Kidney glomerular epithelial cell (primary cell): ENCODE measurements around the gene MIEF2.
A peak's percentile ranks its signal among the peaks of the same experiment; 100 is the strongest.
"Not testable (repeated sequence)": the region's sequence is repeated elsewhere in the genome, so short reads cannot be mapped to it uniquely, and the experiment has no call there.

Experiments
- DNase-seq: peaks from one replicate; lab custom pipeline; 2025; lab: John Stamatoyannopoulos, UW

The MIEF2 gene, protein sequence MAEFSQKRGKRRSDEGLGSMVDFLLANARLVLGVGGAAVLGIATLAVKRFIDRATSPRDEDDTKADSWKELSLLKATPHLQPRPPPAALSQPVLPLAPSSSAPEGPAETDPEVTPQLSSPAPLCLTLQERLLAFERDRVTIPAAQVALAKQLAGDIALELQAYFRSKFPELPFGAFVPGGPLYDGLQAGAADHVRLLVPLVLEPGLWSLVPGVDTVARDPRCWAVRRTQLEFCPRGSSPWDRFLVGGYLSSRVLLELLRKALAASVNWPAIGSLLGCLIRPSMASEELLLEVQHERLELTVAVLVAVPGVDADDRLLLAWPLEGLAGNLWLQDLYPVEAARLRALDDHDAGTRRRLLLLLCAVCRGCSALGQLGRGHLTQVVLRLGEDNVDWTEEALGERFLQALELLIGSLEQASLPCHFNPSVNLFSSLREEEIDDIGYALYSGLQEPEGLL

GRCh38 chr17:18260332-18261145 is at the start of gene MIEF2:
TSS of gene MIEF2 (plus strand) at chr17:18260662. CDS start at chr17:18262721, 2,059 bp downstream.
- DNase-seq = peak; percentile 93

GRCh38 chr17:18213666-18214270 is 46.7 kb upstream of the MIEF2 start:
- DNase-seq = no peak

- not testable (repeated sequence) for DNase-seq
These were observed 43.6 kb upstream of the MIEF2 start for GRCh38 chr17:18216906-18217305.

DNA sequence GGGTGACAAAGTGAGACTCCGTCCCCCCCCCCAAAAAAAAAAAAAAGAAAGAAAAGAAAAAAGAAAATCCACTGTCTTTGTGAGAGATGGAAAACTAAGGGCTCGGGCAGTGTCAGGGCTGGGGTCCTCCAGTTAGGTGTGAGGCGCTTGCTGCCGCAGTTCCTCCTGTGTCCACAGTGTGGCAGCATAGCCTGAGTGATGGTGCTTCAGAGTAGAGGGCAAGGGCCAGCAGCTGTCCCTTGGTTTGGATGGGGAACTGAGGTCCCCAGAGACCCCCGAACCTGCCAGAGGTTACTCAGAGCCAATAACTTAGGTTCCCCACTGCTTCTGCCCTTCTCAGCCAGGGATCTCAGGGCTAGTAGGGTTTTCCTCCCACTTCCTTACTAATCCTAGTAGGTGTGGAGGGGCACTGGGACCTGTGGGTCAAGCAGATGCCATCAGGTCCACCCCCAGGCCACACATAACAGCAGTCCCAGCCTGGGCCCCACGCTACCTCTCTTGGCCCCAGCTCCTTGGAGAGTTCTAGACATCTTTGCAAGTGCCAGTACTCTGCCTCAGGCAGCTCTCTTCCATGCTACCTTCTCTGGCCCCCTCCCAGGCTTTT is 42.9 kb upstream of the MIEF2 start:
- peak; percentile 50 for DNase-seq

DNA sequence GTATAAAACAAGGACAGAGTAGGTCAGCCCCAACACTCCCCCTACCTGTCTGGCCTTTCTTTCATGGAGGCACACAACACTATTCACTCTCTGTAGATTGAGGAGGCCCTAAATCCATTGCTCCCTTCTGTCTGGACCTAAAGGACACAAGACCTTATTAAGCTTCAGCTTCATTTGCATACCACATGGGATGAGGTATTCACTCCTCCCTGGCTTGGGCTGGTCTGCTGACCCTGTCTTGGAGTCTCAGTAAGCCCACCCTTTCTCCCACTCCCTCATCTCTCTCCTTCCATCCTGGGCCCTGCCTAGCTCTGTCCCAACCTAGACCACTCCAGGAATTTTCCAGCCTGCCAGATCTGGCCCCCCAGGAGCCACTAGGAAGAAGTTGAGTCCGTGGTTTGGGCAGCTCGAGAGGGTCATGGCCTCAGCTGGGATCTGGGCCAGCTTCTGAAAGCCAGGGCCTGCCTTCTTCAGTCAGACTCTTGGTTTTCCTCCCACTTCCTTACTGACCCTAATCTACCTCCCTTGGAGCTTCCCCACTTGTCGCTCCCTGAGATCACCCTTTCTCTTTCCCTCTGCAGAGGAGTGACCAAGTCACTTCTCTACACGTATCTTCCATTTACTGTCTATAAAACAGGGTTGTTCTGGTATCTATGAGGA is 41.6 kb upstream of the MIEF2 start:
- no peak for DNase-seq

DNA sequence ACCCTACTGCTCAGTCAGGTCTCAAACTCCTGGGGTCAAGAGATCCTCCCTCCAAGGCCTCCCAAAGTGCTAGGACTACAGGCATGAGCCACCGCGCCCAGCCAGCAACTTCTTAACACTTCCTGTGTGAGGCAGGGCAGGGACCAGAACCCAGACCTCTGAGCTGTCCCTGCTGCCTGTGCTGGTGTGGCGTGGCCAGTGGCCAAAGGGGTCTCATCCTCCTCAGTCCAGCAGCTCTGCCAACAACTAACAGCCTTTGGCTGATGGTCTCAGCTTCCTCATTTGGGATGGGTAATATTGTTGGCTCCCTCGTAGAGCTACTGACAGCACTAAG is 36.4 kb upstream of the MIEF2 start:
- no peak for DNase-seq

DNA sequence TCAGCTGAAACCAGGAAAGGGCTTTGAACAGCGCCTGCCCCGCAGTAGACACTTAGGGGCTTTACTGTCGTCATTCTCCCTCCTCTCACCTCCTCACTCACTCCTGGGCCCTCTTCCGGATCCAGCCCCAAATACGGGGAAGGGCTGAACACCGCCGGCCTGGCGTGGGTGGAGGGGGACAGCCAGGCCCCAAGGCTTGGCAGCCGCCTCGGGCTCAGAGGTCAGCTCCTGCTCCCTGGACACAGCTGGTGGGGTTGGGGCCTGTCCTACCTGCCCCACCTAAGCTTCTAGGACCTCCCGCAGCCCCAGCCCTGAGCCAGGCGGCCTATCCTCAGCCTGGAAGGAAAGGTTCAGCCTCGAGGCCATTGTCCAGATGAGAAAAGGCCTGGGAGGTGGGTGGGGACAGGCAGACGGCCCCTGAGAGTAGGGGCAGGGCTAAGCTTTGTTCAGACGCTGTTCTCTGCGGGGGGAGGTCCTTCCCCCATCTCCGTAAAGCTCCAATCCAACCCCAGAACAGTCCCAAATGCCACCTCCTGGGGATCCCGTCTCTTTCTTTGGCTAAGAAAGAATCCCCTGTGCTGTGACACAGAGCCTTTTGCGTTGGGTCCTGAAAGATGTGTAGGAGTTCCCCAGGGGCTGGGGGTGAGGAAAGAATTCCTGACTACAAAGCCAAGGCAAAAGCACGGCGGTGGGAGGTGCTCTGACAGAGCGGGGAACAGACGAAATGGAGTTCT is 35.9 kb upstream of the MIEF2 start:
- no peak for DNase-seq

- DNase-seq = peak; percentile 84
These were observed 35.3 kb upstream of the MIEF2 start, which contains the start of gene LLGL1 for GRCh38 chr17:18225121-18225641. TSS of gene LLGL1 (plus strand) at chr17:18225635. CDS start at chr17:18225683, 48 bp downstream.

DNA sequence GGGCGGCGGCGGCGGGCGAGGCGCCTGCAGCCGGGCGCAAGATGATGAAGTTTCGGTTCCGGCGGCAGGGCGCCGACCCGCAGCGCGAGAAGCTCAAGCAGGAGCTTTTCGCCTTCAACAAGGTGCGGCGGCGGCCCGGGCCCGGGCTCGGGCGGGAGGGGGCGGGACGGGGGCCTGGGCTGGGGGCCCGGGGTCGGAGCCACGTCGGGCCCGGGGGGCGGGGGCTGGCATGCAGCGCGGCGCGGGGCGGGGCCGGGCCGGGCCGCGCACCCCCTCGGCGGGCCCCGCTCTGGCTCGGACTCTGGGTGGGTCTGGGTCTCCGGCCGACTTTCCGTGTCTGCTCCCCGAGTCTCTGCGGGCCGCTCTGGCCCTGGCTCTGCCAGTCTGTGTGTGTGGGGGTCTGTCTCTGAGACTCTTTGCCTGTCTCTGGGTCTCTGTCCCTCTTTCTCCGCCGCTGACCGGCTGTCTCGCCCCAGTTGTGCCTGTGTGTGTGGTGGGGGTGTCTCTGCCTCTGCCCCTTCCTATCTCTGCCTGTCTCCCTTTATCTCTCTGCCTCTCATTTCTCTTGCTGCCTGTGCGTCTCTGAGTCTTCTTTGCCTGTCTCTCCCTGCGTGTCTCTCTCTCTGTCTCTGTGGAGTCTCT is 34.7 kb upstream of the MIEF2 start:
- no peak for DNase-seq

GRCh38 chr17:18226284-18226945 is 34.0 kb upstream of the MIEF2 start:
- no peak for DNase-seq

GRCh38 chr17:18227635-18228034 is 32.8 kb upstream of the MIEF2 start:
- no peak for DNase-seq

DNA sequence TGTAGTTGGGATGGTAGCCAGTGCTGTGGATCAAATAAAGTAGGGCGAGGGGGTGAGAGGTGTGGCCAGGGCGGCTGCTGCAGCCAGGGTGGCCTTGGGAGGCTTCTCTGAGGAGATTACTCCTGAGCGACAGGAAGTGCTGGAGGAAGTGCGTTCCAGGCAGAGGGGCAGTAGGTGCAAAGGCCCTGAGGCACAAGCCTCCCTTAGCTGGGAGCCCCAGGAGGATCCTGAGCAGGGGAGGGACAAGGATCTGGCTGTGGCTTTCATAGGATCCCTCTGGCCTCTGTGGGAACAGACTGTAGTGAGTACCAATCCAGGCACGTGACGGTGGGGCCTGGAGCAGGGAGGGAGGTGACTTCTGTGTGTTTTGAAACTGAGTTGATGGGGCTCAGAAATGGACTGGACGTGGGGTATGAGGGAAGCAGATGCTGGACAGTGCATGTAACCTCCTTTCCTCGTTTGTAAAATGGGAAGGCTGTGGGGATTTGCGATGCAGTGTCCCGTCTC is 32.2 kb upstream of the MIEF2 start:
- no peak for DNase-seq

- no peak for DNase-seq
These were observed 31.2 kb upstream of the MIEF2 start for GRCh38 chr17:18229254-18229653.

GRCh38 chr17:18229771-18230170 is 30.7 kb upstream of the MIEF2 start:
- DNase-seq = no peak

- no peak for DNase-seq
These were observed 29.9 kb upstream of the MIEF2 start for GRCh38 chr17:18230288-18231141.

DNA sequence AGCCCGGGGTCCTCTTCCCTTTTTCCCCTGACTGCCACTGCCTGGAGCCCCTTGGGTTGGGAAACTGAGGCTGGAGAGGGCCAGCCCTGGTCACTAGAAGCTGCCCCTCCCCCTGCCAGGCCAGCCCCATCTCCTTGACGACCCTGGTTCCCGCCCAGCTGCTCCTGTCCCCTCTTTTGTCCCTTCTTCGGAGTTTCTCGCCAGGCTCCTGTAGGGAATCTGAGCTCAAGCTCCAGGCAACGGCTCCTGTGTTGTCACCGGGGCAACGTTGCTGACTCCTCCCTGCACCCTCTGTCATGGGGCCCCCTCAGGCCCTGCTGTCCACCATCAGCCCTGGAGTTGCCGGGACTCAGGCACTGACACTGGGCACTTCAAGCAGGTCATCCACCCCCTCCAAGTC is 29.3 kb upstream of the MIEF2 start:
- DNase-seq = no peak

DNA sequence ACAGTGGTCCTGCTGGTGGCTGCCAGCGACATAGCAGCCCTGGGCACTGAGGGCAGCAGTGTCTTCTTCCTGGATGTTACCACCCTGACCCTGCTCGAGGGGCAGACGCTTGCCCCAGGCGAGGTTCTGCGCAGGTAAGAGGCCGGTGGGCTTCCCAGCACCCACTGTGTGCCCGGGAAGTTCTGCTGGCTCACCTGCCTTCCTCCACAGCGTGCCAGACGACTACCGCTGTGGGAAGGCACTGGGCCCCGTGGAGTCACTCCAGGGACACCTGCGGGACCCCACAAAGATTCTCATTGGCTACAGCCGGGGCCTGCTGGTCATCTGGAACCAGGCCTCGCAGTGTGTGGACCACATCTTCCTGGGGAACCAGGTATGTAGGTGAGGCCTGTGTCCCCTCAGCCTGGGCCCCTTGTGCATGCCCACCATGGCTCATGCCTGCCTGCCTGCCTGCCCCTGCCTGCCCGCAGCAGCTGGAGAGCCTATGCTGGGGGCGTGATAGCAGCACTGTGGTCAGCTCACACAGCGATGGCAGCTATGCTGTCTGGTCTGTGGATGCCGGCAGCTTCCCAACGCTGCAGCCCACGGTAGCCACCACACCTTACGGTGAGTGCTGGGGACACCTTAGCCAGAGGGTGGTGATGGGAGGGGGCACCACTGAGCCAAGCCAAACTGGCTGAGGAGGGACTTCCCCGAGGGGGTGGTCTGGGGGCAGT is 26.5 kb upstream of the MIEF2 start:
- no peak for DNase-seq

- DNase-seq = no peak
These were observed 25.5 kb upstream of the MIEF2 start for GRCh38 chr17:18234853-18235380.
